Esophagus squamous epithelium (tissue), 5 donors: Measurements from ENCODE around the gene MICAL2. TPM values are rescaled to one million over a fixed set of nuclear protein-coding genes. Genes with fewer than 3 reads are reported as not detected.

Experiments
- DNase-seq: peaks from one replicate; lab custom pipeline; 2025; lab: John Stamatoyannopoulos, UW
- H3K27ac ChIP-seq, 4 donors: fragments of 200-600 bp; sonication (generic); one replicate each; pipeline ENCODE4 v1.5.1; 2016 to 2019; ENCODE audit warnings: mild to moderate bottlenecking in 1 of 4
- H3K27me3 ChIP-seq, 4 donors: fragments of 200-600 bp; sonication (generic); 1 replicate in 3 of 4; 2 replicates in 1 of 4; pipeline versions ENCODE4 v1.5.1 to v1.6.0; 2017 to 2021; ENCODE audit warnings: antibody characterized with exemption in 1 of 4
- H3K36me3 ChIP-seq, 3 donors: fragments of 200-600 bp; sonication (generic); one replicate each; pipeline ENCODE4 v1.5.1; 2016 to 2019
- H3K4me1 ChIP-seq, 3 donors: fragments of 200-600 bp; sonication (generic); one replicate each; pipeline ENCODE4 v1.5.1; 2017 to 2019
- H3K4me3 ChIP-seq, 4 donors: fragments of 200-600 bp; sonication (generic); 1 replicate in 3 of 4; 2 replicates in 1 of 4; pipeline ENCODE4 v1.5.1; 2016 to 2019; ENCODE audit warnings: mild to moderate bottlenecking in 2 of 4, moderate library complexity in 1 of 4
- H3K9me3 ChIP-seq, 3 donors: fragments of 200-600 bp; sonication (generic); one replicate each; pipeline ENCODE4 v1.5.1; 2016 to 2019
- CTCF ChIP-seq, 6 experiments: fragments of 450-650 bp in 4 of 6; fragments of 200-600 bp in 2 of 6; sonication (generic) in 2 of 6; IDR thresholded peaks; one replicate each; pipeline ENCODE4 v1.5.1; 2016 to 2019; ENCODE audit warnings: antibody characterized with exemption in 6 of 6, mild to moderate bottlenecking in 4 of 6, moderate library complexity in 4 of 6
- POLR2A ChIP-seq, 4 donors: fragments of 450-650 bp; IDR thresholded peaks; one replicate each; pipeline ENCODE4 v1.6.1; 2017; ENCODE audit warnings: antibody characterized with exemption in 4 of 4, mild to moderate bottlenecking in 4 of 4, moderate library complexity in 3 of 4
- WGBS, 2 donors: methylation state at CpG; one replicate each; pipeline ENCODE4 v1.1.5; 2018; 5-methylcytosine and 5-hydroxymethylcytosine counted together
- intact Hi-C: fragments of 100-400 bp; cut with DNase I; formaldehyde crosslinking; loops from one replicate; pipeline ENCODE4 v1.15.0; 2022
- total RNA-seq, 4 donors: library from RNA; depleted of rRNA; stranded (reverse); fragments of >200 nt; gene quantifications; one replicate each; pipeline ENCODE4 v1.1.0, GENCODE V29; 2016
- donor health status: DM: yes; HTN: yes; CAD: no.

MICAL2 gene
- total RNA-seq, 4 donors from 2014 or later, result 10.1 to 49.0 (median 19.8) TPM

GRCh38 chr11:12207384-12208150 lies 97.2 kb downstream of the MICAL2 start:
- WGBS, 2 donors, result 77 to 83% methylated on average over 9 of the region's 9 CpGs
- intact Hi-C loops, result no loop called here
- Histone ChIP-seq H3K27ac (no peak overlapping the region), H3K4me1 (no peaks in the 10 kb centered on the region), H3K36me3 (peaks cover 0 to 46% (median 0%) of the 10 kb centered on the region in 3 donors), H3K4me3 (no peak overlapping the region), H3K27me3 (no peaks in the 10 kb centered on the region), H3K9me3 (no peaks in the 10 kb centered on the region)
- TF ChIP-seq CTCF (IDR thresholded peaks at IDR 0.05), result no peak
- TF ChIP-seq POLR2A (IDR thresholded peaks at IDR 0.05), result no peak
- DNase-seq, result no peak

- TF ChIP-seq POLR2A (IDR thresholded peaks at IDR 0.05), result no peak
- no peak for TF ChIP-seq CTCF (IDR thresholded peaks at IDR 0.05)
- intact Hi-C loops, result no loop called here
Measured at GRCh38 chr11:12209096-12209495, 98.7 kb downstream of the MICAL2 start.

GRCh38 chr11:12210200-12210599 lies 99.8 kb downstream of the MICAL2 start:
- no peaks in the 10 kb centered on the region for H3K9me3 ChIP-seq
- DNase-seq, result no peak
- intact Hi-C loops, result no loop called here
- no peak for TF ChIP-seq CTCF (IDR thresholded peaks at IDR 0.05)
- no peak for TF ChIP-seq POLR2A (IDR thresholded peaks at IDR 0.05)
- H3K4me3 ChIP-seq, result no peak overlapping the region
- no peak overlapping the region for H3K27ac ChIP-seq
- H3K36me3 ChIP-seq, result peaks cover 0 to 62% (median 0%) of the 10 kb centered on the region in 3 donors
- H3K4me1 ChIP-seq, result no peaks in the 10 kb centered on the region
- no peaks in the 10 kb centered on the region for H3K27me3 ChIP-seq
- WGBS, 2 donors, result 82 to 87% methylated on average over 3 to 4 of the region's 4 CpGs

More at GRCh38 chr11:12209096-12209495, 98.7 kb downstream of the MICAL2 start:
- Histone ChIP-seq H3K4me3 (no peak overlapping the region), H3K27me3 (no peaks in the 10 kb centered on the region), H3K9me3 (no peaks in the 10 kb centered on the region), H3K36me3 (peaks cover 0 to 56% (median 0%) of the 10 kb centered on the region in 3 donors), H3K4me1 (no peaks in the 10 kb centered on the region), H3K27ac (no peak overlapping the region)
- no peak for DNase-seq
- WGBS, 2 donors, result 77 to 91% methylated on average over 2 of the region's 2 CpGs

- Histone ChIP-seq H3K27ac (no peak overlapping the region), H3K9me3 (no peaks in the 10 kb centered on the region), H3K36me3 (peaks cover 0 to 67% (median 0%) of the 10 kb centered on the region in 3 donors), H3K4me3 (no peak overlapping the region), H3K27me3 (no peaks in the 10 kb centered on the region), H3K4me1 (peaks cover 0 to 9% (median 6%) of the 10 kb centered on the region in 3 donors)
- TF ChIP-seq CTCF (IDR thresholded peaks at IDR 0.05) (no peak), POLR2A (IDR thresholded peaks at IDR 0.05) (no peak)
- intact Hi-C loops, result no loop called here
- WGBS, 2 donors, result 90 to 92% methylated on average over 7 of the region's 7 CpGs
- no peak for DNase-seq
Measured at GRCh38 chr11:12211331-12212065, 101.1 kb downstream of the MICAL2 start.
